Right lobe of liver (tissue), 6 donors: ENCODE results near the gene FBXO31. TPM values are rescaled to one million over a fixed set of nuclear protein-coding genes. Genes with fewer than 3 reads are reported as not detected.
"Not testable (repeated sequence)": the region's sequence is repeated elsewhere in the genome, so short reads cannot be mapped to it uniquely, and the experiment has no call there.

Source experiments
- ATAC-seq, 4 donors: fragments of 200-7000 bp; cut with Tn5 transposase; one replicate each; pipeline ENCODE4 v1.9.1; 2020; ENCODE audit warnings: mild to moderate bottlenecking in 4 of 4, moderate library complexity in 4 of 4
- DNase-seq, 3 donors: peaks; one replicate each; pipeline ENCODE4 v3.0.0-alpha.2; 2020
- H3K27ac ChIP-seq, 3 donors: fragments of 200-600 bp; one replicate each; pipeline ENCODE4 v1.8.0; 2022
- H3K27me3 ChIP-seq, 2 donors: fragments of 200-600 bp; one replicate each; pipeline ENCODE4 v1.8.0; 2022
- H3K36me3 ChIP-seq, 4 donors: fragments of 200-600 bp; sonication (generic) in 1 of 4; one replicate each; pipeline versions ENCODE4 v1.5.1 to v1.8.0; 2017 to 2022; ENCODE audit warnings: control low read depth in 1 of 4
- H3K4me1 ChIP-seq, 4 donors: fragments of 200-600 bp; sonication (generic) in 1 of 4; one replicate each; pipeline versions ENCODE4 v1.5.1 to v1.8.0; 2017 to 2022; ENCODE audit warnings: control low read depth in 1 of 4
- H3K4me3 ChIP-seq, 3 donors: fragments of 200-600 bp; one replicate each; pipeline ENCODE4 v1.8.0; 2022
- H3K9me3 ChIP-seq, 4 donors: fragments of 200-600 bp; sonication (generic) in 1 of 4; one replicate each; pipeline versions ENCODE4 v1.5.1 to v1.8.0; 2017 to 2022; ENCODE audit warnings: control low read depth in 1 of 4
- CTCF ChIP-seq, 4 donors: fragments of 200-600 bp in 3 of 4; fragments of 450-650 bp in 1 of 4; IDR thresholded peaks; one replicate each; pipeline versions ENCODE4 v1.5.1 to v1.8.0; 2016 to 2022; ENCODE audit warnings: antibody characterized with exemption in 4 of 4, mild to moderate bottlenecking in 2 of 4
- POLR2A ChIP-seq: fragments of 450-650 bp; IDR thresholded peaks from one replicate; pipeline ENCODE4 v1.6.1; 2017; ENCODE audit warnings: antibody characterized with exemption, mild to moderate bottlenecking
- WGBS: methylation state at CpG from one replicate; pipeline ENCODE4 v1.1.6; 2018; ENCODE audit warnings: low coverage, low lambda C conversion rate; ENCODE audit not compliant: insufficient coverage; ENCODE audit errors: missing lambda C conversion rate; 5-methylcytosine and 5-hydroxymethylcytosine counted together
- intact Hi-C, 2 donors: fragments of 100-400 bp; cut with DNase I; formaldehyde crosslinking; loops; one replicate each; pipeline versions ENCODE4 v1.11.2 to v1.14.1; 2022
- total RNA-seq, 6 experiments: library from RNA; depleted of rRNA in 2 of 6; stranded (reverse); fragments of >200 nt in 2 of 6; fragmentation: NEBNext Ultra II Directional in 3 of 6; extraction: Animal tissue kit (Norgen Biotek cat#: 25700) in 3 of 6; gene quantifications; one replicate each; pipeline versions ENCODE4 v1.1.0 to v1.2.4, GENCODE V29; 2016 to 2023
- donor health status: DM: no; HTN: yes; CAD: no.
- donor health status: DM: no; HTN: no; CAD: no.
- donor health status: DM: no; HTN: no; CAD: no.
- donor health status: DM: no; HTN: yes; CAD: no.
- donor health status: DM: no; HTN: yes; CAD: no.

FBXO31 gene
- total RNA-seq, 6 experiments from 2014 or later: 20.6 to 56.9 (median 31.1) TPM

- H3K4me3 ChIP-seq: peak overlapping the region; percentile 56 to 85 (median 73)
- peak; percentile 64 to 74 (median 71) for DNase-seq
- no peak for TF ChIP-seq POLR2A
- TF ChIP-seq CTCF (IDR thresholded peaks at IDR 0.05): no peak
- intact Hi-C loops: no loop called here
- no peaks in the 10 kb centered on the region for H3K9me3 ChIP-seq
- H3K36me3 ChIP-seq: no peaks in the 10 kb centered on the region
- peak; percentile 14 to 30 (median 18) for ATAC-seq
- 11% methylated on average over 21 of the region's 64 CpGs for WGBS
- peak overlapping the region; percentile 68 to 85 (median 80) for H3K27ac ChIP-seq
- no peaks in the 10 kb centered on the region for H3K27me3 ChIP-seq
- peaks cover 0 to 43% (median 20%) of the 10 kb centered on the region in 4 donors for H3K4me1 ChIP-seq
These were observed 742 bp upstream of the FBXO31 start for GRCh38 chr16:87384162-87384874.

- H3K36me3 ChIP-seq: no peaks in the 10 kb centered on the region
- DNase-seq (peak; percentile 51 to 73 (median 70)), ATAC-seq (peak; percentile 28 to 53 (median 30))
- TF ChIP-seq POLR2A (no peak), CTCF (IDR thresholded peaks at IDR 0.05) (no peak)
- no peaks in the 10 kb centered on the region for H3K27me3 ChIP-seq
- no peaks in the 10 kb centered on the region for H3K9me3 ChIP-seq
- 14% methylated on average over 17 of the region's 17 CpGs for WGBS
- peaks cover 0 to 41% (median 14%) of the 10 kb centered on the region in 4 donors for H3K4me1 ChIP-seq
- peak overlapping the region; percentile 68 to 85 (median 80) for H3K27ac ChIP-seq
- H3K4me3 ChIP-seq: peak overlapping the region; percentile 56 to 85 (median 73)
- intact Hi-C loops: no loop called here
These were observed 1.4 kb downstream of the FBXO31 start for GRCh38 chr16:87382023-87382785.

- no peaks in the 10 kb centered on the region for H3K36me3 ChIP-seq
- peak overlapping the region; percentile 44 to 85 (median 68) for H3K27ac ChIP-seq
- H3K27me3 ChIP-seq: no peaks in the 10 kb centered on the region
- WGBS: 28% methylated on average over 4 of the region's 4 CpGs
- intact Hi-C loops: no loop called here
- H3K9me3 ChIP-seq: no peaks in the 10 kb centered on the region
- no peak for TF ChIP-seq POLR2A
- no peak for TF ChIP-seq CTCF (IDR thresholded peaks at IDR 0.05)
- peak overlapping the region in 2 of 3 donors; percentile 73 to 85 for H3K4me3 ChIP-seq
- H3K4me1 ChIP-seq: peaks cover 0 to 51% (median 18%) of the 10 kb centered on the region in 4 donors
- DNase-seq (no peak), ATAC-seq (no peak)
These were observed 2.7 kb downstream of the FBXO31 start for GRCh38 chr16:87380881-87381280.

- no peaks in the 10 kb centered on the region for H3K27me3 ChIP-seq
- WGBS: 70% methylated on average over 9 of the region's 10 CpGs
- H3K9me3 ChIP-seq: no peaks in the 10 kb centered on the region
- H3K4me1 ChIP-seq: peaks cover 0 to 56% (median 20%) of the 10 kb centered on the region in 4 donors
- intact Hi-C loops: no loop called here
- H3K27ac ChIP-seq: peak overlapping the region; percentile 44 to 85 (median 68)
- H3K4me3 ChIP-seq: peak overlapping the region in 2 of 3 donors; percentile 73 to 85
- no peak for TF ChIP-seq CTCF (IDR thresholded peaks at IDR 0.05)
- no peak for TF ChIP-seq POLR2A
- ATAC-seq (no peak), DNase-seq (no peak)
- H3K36me3 ChIP-seq: no peaks in the 10 kb centered on the region
These were observed 3.2 kb downstream of the FBXO31 start for GRCh38 chr16:87380403-87380802.

GRCh38 chr16:87379312-87379752 is 4.2 kb downstream of the FBXO31 start:
- intact Hi-C loops: loop anchor here (10.0 kb wide), 1 partner anchor 55 kb away; no protein-coding TSS in a partner anchor
- H3K9me3 ChIP-seq, H3K27me3 ChIP-seq, ATAC-seq, H3K36me3 ChIP-seq: not testable (repeated sequence)
- peak overlapping the region in 2 of 3 donors; percentile 75 to 85 for H3K27ac ChIP-seq
- DNase-seq: peak in 1 of 3 donors; percentile 62
- 30% methylated on average over 3 of the region's 3 CpGs for WGBS
- H3K4me1 ChIP-seq: peaks cover 0 to 57% (median 18%) of the 10 kb centered on the region in 4 donors
- H3K4me3 ChIP-seq: peak overlapping the region in 1 of 3 donors; percentile 24
